A549 (cell line): ENCODE data around the gene NME7. TPM values are rescaled to one million over a fixed set of nuclear protein-coding genes. Genes with fewer than 3 reads are reported as not detected.

ENCODE experiments used
- ATAC-seq, 2 experiments: fragments of 200-7000 bp in 1 of 2; fragments of >200 bp in 1 of 2; cut with Nextera tagmentation in 1 of 2; cut with Tn5 transposase in 1 of 2; 3 replicates each; pipeline versions ENCODE4 v1.8.0 to v1.9.1; 2018 to 2020; ENCODE audit warnings: mild to moderate bottlenecking in 1 of 2, moderate library complexity in 1 of 2
- CTCF ChIA-PET: fragments of 300-600 bp; sonication (Branson Sonifier 250); formaldehyde crosslinking; extraction: SDS; loops from one replicate; lab custom pipeline; 2021; ENCODE audit warnings: antibody characterized with exemption, inconsistent platforms; lab: Yijun Ruan, JAX
- POLR2A ChIA-PET: fragments of 350-600 bp; formaldehyde crosslinking; extraction: SDS; loops from one replicate; lab custom pipeline; 2021; ENCODE audit warnings: antibody characterized with exemption, inconsistent platforms; lab: Yijun Ruan, JAX
- DNase-seq, 2 experiments: peaks; one replicate each; pipeline versions ENCODE4 v3.0.0 to v3.0.0-alpha.2; 2011 to 2016; ENCODE audit warnings: low read depth in 1 of 2, low spot score in 1 of 2
- FAIRE-seq: peaks from 2 replicates; lab custom pipeline; 2011; peaks lifted over from hg19 to GRCh38; lab: Jason Lieb, UNC
- H3K27ac ChIP-seq, 2 experiments: fragments of >200 bp; sonication (Bioruptor Twin); formaldehyde crosslinking; 3 replicates each; pipeline ENCODE4 v1.5.1; 2016 to 2017
- H3K4me1 ChIP-seq: fragments of >200 bp; sonication (Bioruptor Twin); formaldehyde crosslinking; 3 replicates; pipeline ENCODE4 v1.6.1; 2016
- H3K4me2 ChIP-seq: fragments of >200 bp; sonication (Bioruptor Twin); formaldehyde crosslinking; 3 replicates; pipeline ENCODE4 v1.6.1; 2016
- H3K4me3 ChIP-seq: fragments of >200 bp; sonication (Bioruptor Twin); formaldehyde crosslinking; 3 replicates; pipeline ENCODE4 v1.5.1; 2016
- H3K9me3 ChIP-seq: fragments of >200 bp; sonication (Bioruptor Twin); formaldehyde crosslinking; 3 replicates; pipeline ENCODE4 v1.6.1; 2016
- ATOH8 ChIP-seq: fragments of 250-450 bp; sonication (Bioruptor Pico); IDR thresholded peaks from 2 replicates; pipeline ENCODE4 v1.5.0; 2020; ENCODE audit warnings: low read depth, mild to moderate bottlenecking, moderate library complexity
- BCL3 ChIP-seq: fragments of >200 bp; sonication (Bioruptor Twin); formaldehyde crosslinking; IDR thresholded peaks from 3 replicates; pipeline ENCODE4 v1.6.1; 2016
- CBX2 ChIP-seq: fragments of 200-600 bp; sonication (generic); IDR thresholded peaks from 2 replicates; pipeline ENCODE4 v1.6.1; 2016; ENCODE audit warnings: low read depth, mild to moderate bottlenecking, borderline replicate concordance
- CEBPB ChIP-seq, 2 experiments: fragments of >200 bp in 1 of 2; sonication (Bioruptor Twin) in 1 of 2; formaldehyde crosslinking in 1 of 2; IDR thresholded peaks; 2 replicates each; pipeline ENCODE4 v1.6.1; 2012 to 2016
- CTCF ChIP-seq: fragments of >200 bp; sonication (Bioruptor Twin); formaldehyde crosslinking; IDR thresholded peaks from 3 replicates; pipeline ENCODE4 v1.5.1; 2016
- EHMT2 ChIP-seq: fragments of 200-600 bp; sonication (generic); IDR thresholded peaks from 2 replicates; pipeline ENCODE4 v1.6.1; 2016; ENCODE audit warnings: antibody characterized with exemption, low read depth, mild to moderate bottlenecking, moderate library complexity
- EP300 ChIP-seq, 2 experiments: fragments of >200 bp; sonication (Bioruptor Twin); formaldehyde crosslinking; IDR thresholded peaks; 2 replicates in 1 of 2; 3 replicates in 1 of 2; pipeline ENCODE4 v1.6.1; 2016 to 2017
- FOSB ChIP-seq: fragments of 250-450 bp; sonication (Bioruptor Pico); IDR thresholded peaks from 2 replicates; pipeline ENCODE4 v1.5.0; 2020; ENCODE audit warnings: mild to moderate bottlenecking, moderate library complexity
- GATA3 ChIP-seq: IDR thresholded peaks from 2 replicates; pipeline ENCODE4 v1.6.1; 2012; ENCODE audit warnings: borderline replicate concordance
- HEYL ChIP-seq: fragments of 250-450 bp; sonication (Bioruptor Pico); IDR thresholded peaks from 2 replicates; pipeline ENCODE4 v1.8.0; 2021; ENCODE audit warnings: mild to moderate bottlenecking, moderate library complexity
- HOXA7 ChIP-seq: fragments of 250-450 bp; sonication (Bioruptor Pico); IDR thresholded peaks from 2 replicates; pipeline ENCODE4 v1.5.0; 2020; ENCODE audit warnings: mild to moderate bottlenecking, moderate library complexity
- KDM1A ChIP-seq: fragments of 200-600 bp; sonication (generic); IDR thresholded peaks from 2 replicates; pipeline ENCODE4 v1.6.1; 2016; ENCODE audit warnings: low read depth, mild to moderate bottlenecking
- MAFK ChIP-seq: fragments of 450-650 bp; IDR thresholded peaks from 2 replicates; pipeline ENCODE4 v1.6.1; 2014; ENCODE audit not compliant: partially characterized antibody
- MAX ChIP-seq: IDR thresholded peaks from 2 replicates; pipeline ENCODE4 v1.6.1; 2012
- MYC ChIP-seq: IDR thresholded peaks from 2 replicates; pipeline ENCODE4 v1.6.1; 2012; ENCODE audit warnings: mild to moderate bottlenecking, inconsistent platforms, low read length, improper control_type of control experiment, borderline replicate concordance
- NR3C1 ChIP-seq: fragments of >200 bp; sonication (Bioruptor Twin); formaldehyde crosslinking; IDR thresholded peaks from 3 replicates; pipeline ENCODE4 v1.6.1; 2017
- PHF8 ChIP-seq: fragments of 200-600 bp; sonication (generic); IDR thresholded peaks from 2 replicates; pipeline ENCODE4 v1.6.1; 2016; ENCODE audit warnings: low read depth, mild to moderate bottlenecking, antibody characterized with exemption, moderate library complexity, borderline replicate concordance
- POLR2A ChIP-seq: IDR thresholded peaks from 2 replicates; pipeline ENCODE4 v1.6.1; 2012; ENCODE audit warnings: mild to moderate bottlenecking, low read length
- RFX5 ChIP-seq: fragments of 450-650 bp; IDR thresholded peaks from 2 replicates; pipeline ENCODE4 v1.7.1; 2014; ENCODE audit warnings: antibody characterized with exemption, mild to moderate bottlenecking, moderate library complexity
- SREBF2 ChIP-seq: fragments of 450-650 bp; IDR thresholded peaks from 2 replicates; pipeline ENCODE4 v1.6.1; 2014; ENCODE audit warnings: mild to moderate bottlenecking, moderate library complexity
- TFCP2L1 ChIP-seq: fragments of 250-450 bp; sonication (Bioruptor Pico); IDR thresholded peaks from 2 replicates; pipeline ENCODE4 v1.5.0; 2021; ENCODE audit warnings: mild to moderate bottlenecking
- ZSCAN20 ChIP-seq: fragments of 250-450 bp; sonication (Bioruptor Pico); IDR thresholded peaks from 2 replicates; pipeline ENCODE4 v1.8.0; 2022; ENCODE audit warnings: mild to moderate bottlenecking, moderate library complexity
- WGBS: methylation state at CpG from one replicate; pipeline ENCODE4 v1.1.6; 2017; ENCODE audit errors: missing lambda C conversion rate; 5-methylcytosine and 5-hydroxymethylcytosine counted together
- polyA plus RNA-seq, 4 experiments: library from polyadenylated mRNA; depleted of rRNA in 3 of 4; stranded (reverse); fragments of >200 nt; fragmentation: RNase III in 1 of 4; extraction: RNeasy Plus Mini Kit Qiagen cat#74134 plus additional on column Dnase treatment in 1 of 4; gene quantifications; 2 replicates in 3 of 4; 3 replicates in 1 of 4; pipeline ENCODE4 v1.2.3, GENCODE V29; 2011 to 2017

The NME7 gene
- polyA plus RNA-seq, 2 of the 4 experiments (the other 2 are of a cell fraction), result 39.5 to 62.3 TPM

- Histone ChIP-seq H3K27ac (no peak overlapping the region), H3K9me3 (no peaks in the 10 kb centered on the region), H3K4me2 (no peak overlapping the region), H3K4me1 (0 out of 3 replicates have a peak, but pooled peaks cover 3% of the 10 kb centered on the region), H3K4me3 (no peak overlapping the region)
- ChIA-PET POLR2A (interaction anchor here (0.6 to 1.7 kb wide), 2 partner anchors 15 to 468 kb away, joined by 3 read pairs; no protein-coding TSS in a partner anchor), CTCF (interaction anchor here (0.9 to 1.1 kb wide), 3 partner anchors 11 to 487 kb away, joined by 3 to 4 read pairs (median 3); no protein-coding TSS in a partner anchor)
- ATAC-seq (no peak), DNase-seq (no peak), FAIRE-seq (no peak)
- TF ChIP-seq MYC, result no peak
- TF ChIP-seq POLR2A, result no peak
- TF ChIP-seq EP300 (IDR thresholded peaks at IDR 0.05), result no peak
- TF ChIP-seq TFCP2L1 (CRISPR knock-in tag), result no peak
- no peak for TF ChIP-seq HEYL (CRISPR knock-in tag)
- TF ChIP-seq RFX5, result no peak
- TF ChIP-seq CBX2, result no peak
- no peak for TF ChIP-seq ATOH8 (CRISPR knock-in tag)
- no peak for TF ChIP-seq MAFK
- TF ChIP-seq NR3C1, result no peak
- no peak for TF ChIP-seq MAX
- no peak for TF ChIP-seq BCL3
- 70% methylated on average over 4 of the region's 4 CpGs for WGBS
Measured at GRCh38 chr1:169090308-169090899, 277.2 kb downstream of the NME7 start.

- no peak overlapping the region for H3K4me3 ChIP-seq
- ChIA-PET POLR2A (interaction anchor here (0.6 to 1.7 kb wide), 3 partner anchors 16 to 490 kb away, joined by 3 read pairs; no protein-coding TSS in a partner anchor), CTCF (interaction anchor here (0.9 kb wide), 1 partner anchor 487 kb away, joined by 3 read pairs; no protein-coding TSS in a partner anchor)
- H3K9me3 ChIP-seq, result no peaks in the 10 kb centered on the region
- DNase-seq (no peak), ATAC-seq (no peak), FAIRE-seq (no peak)
- H3K4me1 ChIP-seq, result no peaks in the 10 kb centered on the region
- WGBS, result 62% methylated on average over 2 of the region's 2 CpGs
- TF ChIP-seq CEBPB (IDR thresholded peaks at IDR 0.05) (no peak), EHMT2 (no peak), HOXA7 (CRISPR knock-in tag) (no peak), MAFK (no peak), PHF8 (no peak), FOSB (CRISPR knock-in tag) (no peak), ZSCAN20 (CRISPR knock-in tag) (no peak), GATA3 (no peak), CTCF (no peak), KDM1A (no peak), SREBF2 (no peak)
- H3K27ac ChIP-seq, result no peak overlapping the region
- H3K4me2 ChIP-seq, result no peak overlapping the region
Measured at GRCh38 chr1:169089776-169090175, 277.8 kb downstream of the NME7 start.
